HL-60 (cell line): ENCODE results near the gene TSPAN13.
A peak's percentile ranks its signal among the peaks of the same experiment; 100 is the strongest.

Experiments
- DNase-seq, 2 experiments: peaks; one replicate each; pipeline ENCODE4 v3.0.0-alpha.2; 2010 to 2020; ENCODE audit warnings: low read depth in 1 of 2, low spot score in 1 of 2
- H3K27ac ChIP-seq: fragments of 250-450 bp; sonication (Bioruptor Pico); replicated peaks from 2 replicates; pipeline ENCODE4 v1.5.1; 2020; ENCODE audit warnings: mild to moderate bottlenecking, moderate library complexity
- H3K27me3 ChIP-seq: fragments of 250-450 bp; sonication (Bioruptor Pico); 2 replicates; pipeline ENCODE4 v1.5.1; 2021; ENCODE audit warnings: mild to moderate bottlenecking, moderate library complexity; ENCODE audit not compliant: insufficient read depth, poor library complexity, severe bottlenecking
- H3K4me3 ChIP-seq: replicated peaks from 2 replicates; pipeline ENCODE4 v1.5.1; 2011; ENCODE audit warnings: mild to moderate bottlenecking, control low read depth, low read length; ENCODE audit not compliant: insufficient read depth
- GABPA ChIP-seq: IDR thresholded peaks from 2 replicates; pipeline ENCODE4 v1.6.1; 2012; ENCODE audit warnings: low read depth
- POLR2AphosphoS5 ChIP-seq: IDR thresholded peaks from 2 replicates; pipeline ENCODE4 v1.6.1; 2012; ENCODE audit warnings: low read depth
- SPI1 ChIP-seq: IDR thresholded peaks from 2 replicates; pipeline ENCODE4 v1.6.1; 2012; ENCODE audit warnings: low read depth, mild to moderate bottlenecking, borderline replicate concordance
- TF ChIP-seq, protein P1 (sequence below): IDR thresholded peaks from one replicate; pipeline ENCODE4 v1.5.1; 2011; ENCODE audit warnings: low read length, control low read depth, inconsistent platforms; ENCODE audit not compliant: insufficient read depth
- TF ChIP-seq, protein P2 (sequence below): IDR thresholded peaks from 2 replicates; pipeline ENCODE4 v1.6.1; 2012; ENCODE audit warnings: low read depth; ENCODE audit not compliant: insufficient replicate concordance

TSPAN13 gene

DNA sequence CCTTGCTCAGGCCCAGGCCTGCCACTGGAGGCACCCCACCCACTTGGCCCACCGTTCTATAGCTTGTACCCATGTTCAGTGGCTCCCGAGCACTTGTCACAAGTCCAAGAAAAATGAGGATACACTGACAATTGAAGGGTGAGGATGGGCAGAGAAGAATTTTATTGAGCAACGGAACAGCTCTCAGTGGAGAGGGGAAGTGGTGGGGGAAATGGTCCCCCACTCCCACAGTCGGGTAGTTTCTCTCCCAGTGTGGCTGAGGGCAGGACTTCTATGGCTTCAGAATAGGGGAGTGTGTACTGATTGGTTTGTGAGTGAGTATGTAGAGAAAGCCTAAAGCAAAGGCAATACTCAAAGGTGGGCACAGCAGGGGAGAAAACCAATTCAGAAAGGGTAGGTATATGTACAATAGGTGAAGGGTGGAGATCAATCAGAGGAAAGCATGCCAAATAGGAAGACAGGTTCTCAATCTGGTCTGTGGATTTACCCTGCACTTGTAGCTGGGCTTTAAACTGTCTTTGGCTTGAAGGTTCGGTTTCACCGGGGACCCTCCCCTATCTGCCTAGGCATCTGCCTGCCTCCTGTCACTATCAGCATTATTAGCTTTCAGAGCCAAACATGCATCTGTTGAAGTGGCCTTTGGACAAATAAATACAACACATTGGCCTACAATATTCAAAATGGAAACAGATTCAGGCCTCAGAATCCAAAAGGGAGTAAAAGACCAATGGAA, 8.9 kb upstream of the TSPAN13 start:
- peak in 1 of 2 experiments; percentile 11 for DNase-seq
- TF ChIP-seq SPI1 (peak; percentile 67; the same call in 1 of the 2 replicates), GABPA (no peak)
- TF ChIP-seq, protein P1, sequence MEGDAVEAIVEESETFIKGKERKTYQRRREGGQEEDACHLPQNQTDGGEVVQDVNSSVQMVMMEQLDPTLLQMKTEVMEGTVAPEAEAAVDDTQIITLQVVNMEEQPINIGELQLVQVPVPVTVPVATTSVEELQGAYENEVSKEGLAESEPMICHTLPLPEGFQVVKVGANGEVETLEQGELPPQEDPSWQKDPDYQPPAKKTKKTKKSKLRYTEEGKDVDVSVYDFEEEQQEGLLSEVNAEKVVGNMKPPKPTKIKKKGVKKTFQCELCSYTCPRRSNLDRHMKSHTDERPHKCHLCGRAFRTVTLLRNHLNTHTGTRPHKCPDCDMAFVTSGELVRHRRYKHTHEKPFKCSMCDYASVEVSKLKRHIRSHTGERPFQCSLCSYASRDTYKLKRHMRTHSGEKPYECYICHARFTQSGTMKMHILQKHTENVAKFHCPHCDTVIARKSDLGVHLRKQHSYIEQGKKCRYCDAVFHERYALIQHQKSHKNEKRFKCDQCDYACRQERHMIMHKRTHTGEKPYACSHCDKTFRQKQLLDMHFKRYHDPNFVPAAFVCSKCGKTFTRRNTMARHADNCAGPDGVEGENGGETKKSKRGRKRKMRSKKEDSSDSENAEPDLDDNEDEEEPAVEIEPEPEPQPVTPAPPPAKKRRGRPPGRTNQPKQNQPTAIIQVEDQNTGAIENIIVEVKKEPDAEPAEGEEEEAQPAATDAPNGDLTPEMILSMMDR, result no peak
- TF ChIP-seq, protein P2, sequence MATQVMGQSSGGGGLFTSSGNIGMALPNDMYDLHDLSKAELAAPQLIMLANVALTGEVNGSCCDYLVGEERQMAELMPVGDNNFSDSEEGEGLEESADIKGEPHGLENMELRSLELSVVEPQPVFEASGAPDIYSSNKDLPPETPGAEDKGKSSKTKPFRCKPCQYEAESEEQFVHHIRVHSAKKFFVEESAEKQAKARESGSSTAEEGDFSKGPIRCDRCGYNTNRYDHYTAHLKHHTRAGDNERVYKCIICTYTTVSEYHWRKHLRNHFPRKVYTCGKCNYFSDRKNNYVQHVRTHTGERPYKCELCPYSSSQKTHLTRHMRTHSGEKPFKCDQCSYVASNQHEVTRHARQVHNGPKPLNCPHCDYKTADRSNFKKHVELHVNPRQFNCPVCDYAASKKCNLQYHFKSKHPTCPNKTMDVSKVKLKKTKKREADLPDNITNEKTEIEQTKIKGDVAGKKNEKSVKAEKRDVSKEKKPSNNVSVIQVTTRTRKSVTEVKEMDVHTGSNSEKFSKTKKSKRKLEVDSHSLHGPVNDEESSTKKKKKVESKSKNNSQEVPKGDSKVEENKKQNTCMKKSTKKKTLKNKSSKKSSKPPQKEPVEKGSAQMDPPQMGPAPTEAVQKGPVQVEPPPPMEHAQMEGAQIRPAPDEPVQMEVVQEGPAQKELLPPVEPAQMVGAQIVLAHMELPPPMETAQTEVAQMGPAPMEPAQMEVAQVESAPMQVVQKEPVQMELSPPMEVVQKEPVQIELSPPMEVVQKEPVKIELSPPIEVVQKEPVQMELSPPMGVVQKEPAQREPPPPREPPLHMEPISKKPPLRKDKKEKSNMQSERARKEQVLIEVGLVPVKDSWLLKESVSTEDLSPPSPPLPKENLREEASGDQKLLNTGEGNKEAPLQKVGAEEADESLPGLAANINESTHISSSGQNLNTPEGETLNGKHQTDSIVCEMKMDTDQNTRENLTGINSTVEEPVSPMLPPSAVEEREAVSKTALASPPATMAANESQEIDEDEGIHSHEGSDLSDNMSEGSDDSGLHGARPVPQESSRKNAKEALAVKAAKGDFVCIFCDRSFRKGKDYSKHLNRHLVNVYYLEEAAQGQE, result no peak
- H3K27ac ChIP-seq, result no peak overlapping the region
- H3K27me3 ChIP-seq, result no peaks in the 10 kb centered on the region
- H3K4me3 ChIP-seq, result no peak overlapping the region

DNA sequence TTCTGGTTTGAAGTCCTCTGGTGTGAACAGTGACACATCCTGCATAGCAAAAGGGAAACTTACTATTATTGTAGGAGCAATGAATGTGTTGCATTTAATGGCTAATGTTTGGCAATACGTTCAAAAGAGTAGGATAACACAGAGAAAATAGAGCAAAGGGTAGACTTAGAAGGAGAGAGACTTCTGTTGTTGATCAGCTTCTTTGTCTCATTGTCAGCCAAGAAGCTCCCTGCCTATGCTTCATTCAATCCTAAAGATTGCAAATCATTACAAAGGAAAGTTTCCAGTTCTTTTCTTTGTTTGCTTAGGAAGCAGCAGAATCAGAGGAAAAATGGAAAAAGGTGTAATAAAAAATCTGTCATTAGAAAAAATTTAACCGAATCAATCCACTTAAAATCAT, 7.9 kb upstream of the TSPAN13 start:
- no peaks in the 10 kb centered on the region for H3K27me3 ChIP-seq
- TF ChIP-seq, protein P2, result no peak
- TF ChIP-seq, protein P1, result no peak
- TF ChIP-seq POLR2AphosphoS5, result no peak
- TF ChIP-seq SPI1, result no peak
- no peak overlapping the region for H3K4me3 ChIP-seq
- no peak overlapping the region for H3K27ac ChIP-seq
- DNase-seq, result no peak

DNA sequence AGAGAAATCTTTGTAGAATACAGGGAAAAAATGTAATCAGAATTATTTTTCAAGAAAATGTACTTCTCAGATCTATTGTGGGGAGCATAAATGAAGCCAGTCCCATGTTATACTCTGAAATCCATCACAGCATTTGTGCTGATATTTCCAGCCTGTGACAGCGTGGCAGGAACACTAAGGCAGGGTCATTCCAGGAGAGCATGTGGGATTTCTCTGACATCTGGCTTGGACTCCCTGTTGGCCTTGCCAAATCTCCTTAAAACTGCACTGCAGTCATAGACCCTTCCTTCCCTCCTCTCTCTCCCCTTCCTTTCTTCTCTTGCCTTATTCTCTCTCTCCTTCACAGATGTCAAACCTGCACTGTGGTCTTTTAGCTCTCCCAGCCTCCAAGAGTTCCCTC, 6.5 kb upstream of the TSPAN13 start:
- no peak for DNase-seq
- Histone ChIP-seq H3K27me3 (no peaks in the 10 kb centered on the region), H3K27ac (no peak overlapping the region), H3K4me3 (no peak overlapping the region)
- TF ChIP-seq GABPA (no peak), POLR2AphosphoS5 (no peak), SPI1 (no peak)
- TF ChIP-seq, protein P1, result no peak
- TF ChIP-seq, protein P2, result no peak
